GM21526 (cell line): ENCODE data around the gene NPIPA3.
"Not testable (repeated sequence)": the region's sequence is repeated elsewhere in the genome, so short reads cannot be mapped to it uniquely, and the experiment has no call there.

ENCODE experiments used
- ATAC-seq: cut with Tn5 transposase; IDR thresholded peaks from one replicate; pipeline ENCODE4 v1.9.1; 2021; ENCODE audit warnings: moderate library complexity; ENCODE audit not compliant: unreplicated experiment, low FRiP score

NPIPA3 gene

GRCh38 chr16:14703156-14704011 is at the start of gene NPIPA3:
Gene NPIPA3 (plus strand): TSS chr16:14703411. CDS start chr16:14708944, 5,533 bp downstream.
- ATAC-seq: peak; percentile 93

DNA sequence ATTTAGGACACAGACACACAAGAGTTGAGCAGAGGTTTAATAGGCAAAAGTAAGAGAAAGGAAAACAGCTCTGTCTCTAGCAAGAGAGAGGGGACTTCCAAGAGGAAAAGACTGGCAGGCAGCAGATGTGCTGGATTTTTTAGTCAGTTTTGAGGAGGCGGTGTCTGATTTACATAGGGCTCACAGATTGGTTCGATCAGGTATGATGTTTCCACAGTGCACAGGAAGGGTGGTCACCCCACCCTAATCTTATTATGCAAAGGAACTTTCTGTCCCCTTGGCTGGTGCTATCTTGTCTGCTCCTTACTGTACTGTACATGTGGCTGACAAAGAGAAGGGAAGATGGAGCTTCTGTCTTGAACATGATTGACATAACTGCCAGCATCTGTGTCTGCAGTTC is 45.1 kb upstream of the NPIPA3 start:
- no peak for ATAC-seq

- ATAC-seq: no peak
Observed at GRCh38 chr16:14667347-14668266, 35.6 kb upstream of the NPIPA3 start.

DNA sequence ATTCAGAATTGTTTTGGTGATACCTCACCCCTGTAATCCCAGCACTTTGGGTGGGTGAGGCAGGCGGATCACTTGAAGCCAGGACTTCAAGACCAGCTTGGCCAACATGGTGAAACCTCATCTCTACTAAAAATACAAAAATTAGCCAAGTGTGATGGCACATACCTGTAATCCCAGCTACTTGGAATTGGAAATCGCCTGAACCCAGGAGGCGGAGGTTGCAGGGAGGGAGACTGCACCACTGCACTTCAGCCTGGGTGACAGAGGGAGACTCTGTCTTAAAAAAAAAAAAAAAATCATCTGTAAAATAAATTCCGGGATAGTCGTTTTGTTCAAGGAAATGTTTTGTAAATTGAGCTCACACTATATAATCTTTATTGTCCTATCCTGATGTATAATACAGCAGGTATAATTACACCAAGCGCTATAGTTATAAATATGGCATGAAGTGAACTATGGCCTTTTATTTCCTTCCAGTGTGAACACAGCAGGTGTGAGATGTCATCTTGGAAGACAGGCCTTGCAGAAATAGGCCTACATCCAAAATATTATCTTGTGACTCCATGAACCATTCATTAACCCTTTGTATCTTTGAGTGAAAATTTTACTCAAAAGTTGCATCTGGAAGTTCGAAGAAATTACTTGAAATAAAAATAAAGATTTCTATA is 34.5 kb upstream of the NPIPA3 start:
- ATAC-seq: no peak

- no peak for ATAC-seq
Observed at GRCh38 chr16:14669776-14670175, 33.4 kb upstream of the NPIPA3 start.

DNA sequence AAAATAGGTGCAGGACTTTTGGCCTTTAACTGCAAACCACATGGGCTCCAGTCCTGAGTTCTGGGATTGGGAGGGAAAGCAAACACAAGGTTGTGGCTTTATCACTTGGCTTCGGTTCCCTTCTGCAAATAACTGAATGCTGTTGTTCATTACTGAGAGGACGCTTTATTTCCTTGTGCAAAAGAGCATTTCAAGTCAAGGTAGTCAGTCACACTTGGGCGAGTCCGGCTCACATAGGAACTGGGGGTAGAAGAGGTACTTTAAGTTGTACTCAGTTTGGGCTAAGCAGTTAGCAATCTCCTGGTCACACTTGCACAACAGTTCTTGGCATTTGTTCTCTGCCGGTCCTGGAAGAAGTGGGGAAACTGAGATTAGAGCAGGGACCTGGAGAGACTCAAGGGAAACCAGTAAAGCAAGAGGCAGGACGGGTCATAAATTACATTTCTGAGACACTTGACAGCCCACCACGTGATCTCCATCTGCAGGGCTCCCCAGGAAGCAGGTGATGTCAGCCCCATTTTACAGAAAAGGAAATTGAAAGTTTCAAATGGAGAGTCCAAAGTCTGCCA is 30.7 kb upstream of the NPIPA3 start:
- no peak for ATAC-seq

- ATAC-seq: no peak
Observed at GRCh38 chr16:14676633-14677032, 26.6 kb upstream of the NPIPA3 start.

DNA sequence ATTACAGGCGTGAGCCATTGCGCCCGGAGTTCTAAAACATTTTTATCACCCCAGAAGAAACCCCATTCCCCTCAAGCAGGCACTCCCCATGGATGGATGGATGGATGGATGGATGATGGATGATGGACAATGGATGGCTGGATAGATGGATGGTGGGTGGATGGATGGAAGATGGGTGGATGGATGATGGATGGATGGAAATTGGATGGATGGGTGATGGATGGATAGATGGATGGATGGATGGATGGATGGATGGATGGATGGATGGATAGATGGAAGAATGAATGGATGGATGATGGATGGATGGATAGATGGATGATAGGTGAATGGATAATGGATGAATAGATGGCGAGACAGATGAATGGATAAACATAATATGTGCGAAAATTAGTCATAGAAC is 25.6 kb upstream of the NPIPA3 start:
- no peak for ATAC-seq

- no peak for ATAC-seq
Observed at GRCh38 chr16:14678748-14679497, 24.3 kb upstream of the NPIPA3 start.

DNA sequence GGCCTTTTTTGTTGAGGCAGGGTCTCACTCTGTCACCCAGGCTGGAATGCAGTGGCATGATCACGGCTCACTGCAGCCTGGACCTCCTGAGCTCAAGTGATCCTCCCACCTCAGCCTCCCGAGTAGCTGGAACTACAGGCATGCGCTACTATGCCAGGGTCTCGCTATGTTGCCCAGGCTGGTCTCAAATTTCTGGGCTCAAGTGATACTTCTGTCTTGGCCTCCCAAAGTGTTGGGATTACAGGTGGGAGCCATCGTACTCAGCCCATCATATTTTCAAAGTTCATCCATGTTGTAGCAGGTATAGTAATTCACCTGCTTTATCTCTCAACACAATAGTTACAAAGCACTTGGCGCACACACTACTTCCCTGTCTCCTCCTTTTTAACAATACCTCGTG is 22.8 kb upstream of the NPIPA3 start:
- not testable (repeated sequence) for ATAC-seq

- ATAC-seq: no peak
Observed at GRCh38 chr16:14681115-14681514, 22.1 kb upstream of the NPIPA3 start.

DNA sequence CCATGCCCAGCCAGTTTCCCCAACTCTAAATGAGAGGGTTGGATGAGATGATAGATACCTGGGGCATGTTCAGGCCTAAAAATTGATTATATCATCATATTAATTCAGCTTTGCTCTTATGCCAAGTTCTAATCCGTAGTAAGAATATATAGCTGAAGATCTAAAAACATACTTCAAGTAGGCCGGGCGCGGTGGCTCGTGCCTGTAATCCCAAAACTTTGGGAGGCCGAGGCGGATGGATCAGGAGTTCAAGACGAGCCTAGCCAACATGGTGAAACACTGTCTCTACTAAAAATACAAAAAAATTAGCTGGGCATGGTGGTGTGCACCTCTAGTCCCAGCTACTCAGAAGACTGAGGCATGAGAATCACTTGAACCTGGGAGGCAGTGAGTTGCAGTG is 21.1 kb upstream of the NPIPA3 start:
- no peak for ATAC-seq

DNA sequence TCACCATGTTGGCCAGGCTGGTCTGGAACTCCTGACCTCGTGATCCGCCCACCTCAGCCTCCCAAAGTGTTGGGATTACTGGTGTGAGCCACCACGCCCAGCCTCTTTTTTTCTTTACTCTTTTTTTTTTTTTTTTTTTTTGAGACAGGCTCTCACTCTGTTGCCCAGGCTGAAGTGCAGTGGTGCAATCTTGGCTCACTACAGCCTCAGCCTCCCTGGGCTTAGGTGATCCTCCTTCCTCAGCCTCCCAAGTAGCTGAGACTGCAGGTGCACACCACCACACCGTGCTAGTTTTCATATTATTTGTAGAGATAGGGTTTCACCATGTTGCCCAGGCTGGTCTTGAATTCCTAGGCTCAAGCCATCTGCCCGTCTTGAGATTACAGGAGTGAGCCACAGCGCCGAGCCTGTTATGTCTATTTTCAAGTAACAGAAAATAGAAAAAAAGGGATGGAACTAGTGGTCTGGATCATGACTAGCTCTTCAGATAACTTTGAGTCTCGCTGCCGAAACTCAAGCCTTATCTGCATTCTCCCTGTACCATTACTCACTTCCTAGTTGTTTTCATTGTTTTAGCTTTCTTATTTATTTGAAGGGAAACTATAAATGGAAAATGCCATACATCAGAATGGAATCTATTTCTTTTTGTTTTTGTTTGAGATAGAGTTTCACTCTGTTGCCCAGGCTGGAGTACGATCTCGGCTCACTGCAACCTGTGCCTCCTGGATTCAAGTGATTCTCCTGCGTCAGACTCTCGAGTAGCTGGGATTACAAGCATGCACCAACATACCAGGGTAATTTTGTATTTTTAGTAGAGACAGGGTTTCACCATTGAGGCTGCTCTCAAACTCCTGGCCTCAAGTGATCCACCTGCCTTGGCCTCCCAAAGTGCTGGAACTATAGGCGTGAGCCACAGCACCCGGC is 17.1 kb upstream of the NPIPA3 start:
- not testable (repeated sequence) for ATAC-seq

GRCh38 chr16:14694129-14694528 is 9.1 kb upstream of the NPIPA3 start, which contains the start of gene PLA2G10:
Gene PLA2G10 (minus strand): TSS chr16:14694308. CDS start chr16:14694229, 79 bp downstream.
- ATAC-seq: not testable (repeated sequence)

DNA sequence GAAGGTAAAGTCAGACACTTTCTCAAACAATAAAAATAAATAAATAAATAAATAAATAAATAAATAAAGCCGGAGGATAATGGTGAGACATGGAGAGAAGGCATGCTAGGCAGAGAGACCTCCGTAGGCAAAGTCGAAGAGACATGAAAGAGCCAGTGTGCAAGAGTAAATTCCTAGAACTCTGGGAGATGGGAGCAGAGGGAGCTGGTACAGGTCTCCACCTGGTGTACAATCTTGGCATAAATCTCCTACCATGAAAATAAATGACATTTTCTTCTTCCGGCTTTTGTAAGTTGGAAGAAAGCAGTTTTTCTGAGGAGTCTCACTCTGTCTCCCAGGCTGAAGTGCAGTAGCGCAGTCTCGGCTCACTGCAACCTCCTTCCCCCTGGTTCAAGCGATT is 1.4 kb upstream of the NPIPA3 start:
- ATAC-seq: not testable (repeated sequence)

GRCh38 chr16:14702672-14703071 is 539 bp upstream of the NPIPA3 start:
- ATAC-seq: not testable (repeated sequence)

- not testable (repeated sequence) for ATAC-seq
Observed at GRCh38 chr16:14733233-14733632, 30.0 kb downstream of the NPIPA3 start.

- not testable (repeated sequence) for ATAC-seq
Observed at GRCh38 chr16:14740832-14741385, 37.7 kb downstream of the NPIPA3 start.
